NB4 (cell line): ENCODE results near the gene GOLGA7B.

Experiments
- DNase-seq: peaks from one replicate; pipeline ENCODE4 v3.0.0; 2010; ENCODE audit warnings: low read depth
- H3K4me3 ChIP-seq: one replicate; pipeline ENCODE4 v1.5.1; 2011; ENCODE audit warnings: mild to moderate bottlenecking, low read depth, low read length, moderate library complexity
- MAX ChIP-seq: IDR thresholded peaks from 2 replicates; pipeline ENCODE4 v1.6.1; 2011; ENCODE audit warnings: low read depth, low read length
- MYC ChIP-seq: IDR thresholded peaks from 2 replicates; pipeline ENCODE4 v1.6.1; 2011; ENCODE audit warnings: low read depth, low read length
- POLR2A ChIP-seq: IDR thresholded peaks from 2 replicates; pipeline ENCODE4 v1.6.1; 2011; ENCODE audit warnings: mild to moderate bottlenecking; ENCODE audit not compliant: insufficient read length; ENCODE audit errors: extremely low read depth
- TF ChIP-seq, protein P1 (sequence below): IDR thresholded peaks from one replicate; pipeline ENCODE4 v1.5.1; 2012; ENCODE audit warnings: low read depth, low read length

GOLGA7B gene

GRCh38 chr10:97818572-97818971 lies 31.1 kb upstream of the GOLGA7B start:
- no peak for DNase-seq
- H3K4me3 ChIP-seq = no peak overlapping the region
- TF ChIP-seq POLR2A = no peak
- TF ChIP-seq, protein P1, sequence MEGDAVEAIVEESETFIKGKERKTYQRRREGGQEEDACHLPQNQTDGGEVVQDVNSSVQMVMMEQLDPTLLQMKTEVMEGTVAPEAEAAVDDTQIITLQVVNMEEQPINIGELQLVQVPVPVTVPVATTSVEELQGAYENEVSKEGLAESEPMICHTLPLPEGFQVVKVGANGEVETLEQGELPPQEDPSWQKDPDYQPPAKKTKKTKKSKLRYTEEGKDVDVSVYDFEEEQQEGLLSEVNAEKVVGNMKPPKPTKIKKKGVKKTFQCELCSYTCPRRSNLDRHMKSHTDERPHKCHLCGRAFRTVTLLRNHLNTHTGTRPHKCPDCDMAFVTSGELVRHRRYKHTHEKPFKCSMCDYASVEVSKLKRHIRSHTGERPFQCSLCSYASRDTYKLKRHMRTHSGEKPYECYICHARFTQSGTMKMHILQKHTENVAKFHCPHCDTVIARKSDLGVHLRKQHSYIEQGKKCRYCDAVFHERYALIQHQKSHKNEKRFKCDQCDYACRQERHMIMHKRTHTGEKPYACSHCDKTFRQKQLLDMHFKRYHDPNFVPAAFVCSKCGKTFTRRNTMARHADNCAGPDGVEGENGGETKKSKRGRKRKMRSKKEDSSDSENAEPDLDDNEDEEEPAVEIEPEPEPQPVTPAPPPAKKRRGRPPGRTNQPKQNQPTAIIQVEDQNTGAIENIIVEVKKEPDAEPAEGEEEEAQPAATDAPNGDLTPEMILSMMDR = no peak
- no peak for TF ChIP-seq MYC
- TF ChIP-seq MAX = no peak

GRCh38 chr10:97820096-97820704 lies 29.4 kb upstream of the GOLGA7B start:
- TF ChIP-seq, protein P1 = no peak
- no peak for TF ChIP-seq MAX
- TF ChIP-seq MYC = no peak
- no peak for TF ChIP-seq POLR2A
- H3K4me3 ChIP-seq = no peak overlapping the region
- DNase-seq = no peak

DNA sequence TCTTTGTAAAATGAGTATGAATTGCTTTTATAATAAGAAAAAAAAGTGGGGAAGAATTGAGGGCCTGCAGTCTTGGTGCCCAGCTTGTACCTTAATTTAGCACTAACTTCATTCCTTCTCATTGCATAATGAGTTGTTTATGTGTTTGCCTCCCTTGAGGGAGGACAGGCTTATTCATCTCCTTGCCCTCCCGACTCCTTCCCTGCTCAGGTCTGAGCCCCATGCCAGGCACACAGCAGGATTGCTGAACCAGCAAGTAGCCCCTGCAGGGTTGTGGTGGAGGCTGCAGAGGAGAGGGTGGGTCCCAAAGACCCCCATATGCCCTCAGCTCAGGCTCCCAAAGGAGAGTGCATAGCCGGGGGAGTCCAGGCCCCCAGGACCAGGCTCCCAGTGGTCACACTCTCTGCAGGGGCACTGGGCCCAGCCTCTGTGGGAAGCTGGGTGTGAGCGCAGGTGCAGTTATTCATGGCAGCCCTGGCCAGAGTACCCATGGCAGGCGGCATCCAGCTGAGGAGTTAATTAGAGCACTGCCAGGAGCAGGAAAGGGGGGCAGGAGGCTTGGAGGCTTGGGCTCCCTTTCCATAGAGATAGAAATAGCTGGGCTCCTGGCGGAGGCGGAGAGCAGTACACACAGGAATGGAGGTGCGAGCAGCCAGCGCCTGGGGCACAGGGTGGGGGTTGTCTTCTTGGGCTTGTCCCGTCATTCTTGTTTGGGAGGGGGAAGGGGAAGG lies 28.2 kb upstream of the GOLGA7B start:
- DNase-seq = no peak
- no peak overlapping the region for H3K4me3 ChIP-seq

GRCh38 chr10:97822261-97822687 lies 27.4 kb upstream of the GOLGA7B start:
- no peak for DNase-seq
- no peak overlapping the region for H3K4me3 ChIP-seq
- TF ChIP-seq POLR2A (no peak), MYC (no peak), MAX (no peak)
- TF ChIP-seq, protein P1 = no peak

More for the DNA sequence above, 28.2 kb upstream of the GOLGA7B start:
- no peak for TF ChIP-seq MYC
- TF ChIP-seq POLR2A = no peak
- no peak for TF ChIP-seq MAX

GRCh38 chr10:97823734-97824133 lies 25.9 kb upstream of the GOLGA7B start:
- H3K4me3 ChIP-seq = no peak overlapping the region
- TF ChIP-seq MAX (no peak), POLR2A (no peak), MYC (no peak)
- TF ChIP-seq, protein P1 = no peak
- DNase-seq = no peak
